NT2/D1 (cell line): Measurements from ENCODE around the gene SQOR.

Experiments used
- SUZ12 ChIP-seq: IDR thresholded peaks from 2 replicates; pipeline ENCODE4 v1.6.1; 2011; ENCODE audit not compliant: insufficient read length, insufficient read depth; ENCODE audit errors: extremely low read depth
- YY1 ChIP-seq: IDR thresholded peaks from 2 replicates; pipeline ENCODE4 v1.6.1; 2011; ENCODE audit not compliant: insufficient read length, insufficient read depth
- ZNF274 ChIP-seq: IDR thresholded peaks from 2 replicates; pipeline ENCODE4 v1.6.1; 2011; ENCODE audit warnings: mild to moderate bottlenecking, low read depth, low read length

DNA sequence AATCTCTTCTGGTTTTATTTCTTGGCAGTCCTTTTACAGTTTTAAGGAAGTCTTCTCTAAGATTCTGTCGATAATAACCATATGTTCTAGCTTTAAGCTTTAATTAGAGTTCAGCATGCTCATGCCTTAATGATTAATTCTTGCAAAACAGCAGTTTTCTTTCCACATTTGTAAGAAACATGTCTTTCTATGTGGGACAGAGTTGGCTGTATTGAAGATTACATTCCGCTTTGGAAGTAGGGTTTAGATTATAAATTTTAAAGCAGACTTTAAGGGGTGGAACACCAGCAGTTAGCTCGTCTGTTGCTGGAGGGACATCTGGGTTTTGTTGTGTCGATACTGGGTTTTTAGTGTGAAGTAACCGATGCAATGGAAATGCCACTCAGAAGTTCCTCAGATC lies 35.3 kb downstream of the SQOR start:
- TF ChIP-seq ZNF274 (no peak), YY1 (no peak), SUZ12 (no peak)
